DND-41 (cell line): Measurements from ENCODE around the gene ZFPM1.

Experiments used
- EZH2 ChIP-seq: IDR thresholded peaks from 3 replicates; pipeline ENCODE4 v1.6.1; 2012; ENCODE audit warnings: borderline replicate concordance, low read depth, mild to moderate bottlenecking, moderate library complexity, low read length, inconsistent platforms; ENCODE audit not compliant: severe bottlenecking
- TF ChIP-seq, protein P1 (sequence below): IDR thresholded peaks from 2 replicates; pipeline ENCODE4 v1.5.1; 2012; ENCODE audit warnings: borderline replicate concordance, low read length, moderate library complexity, mild to moderate bottlenecking; ENCODE audit not compliant: poor library complexity, severe bottlenecking; ENCODE audit errors: extremely low read depth

- TF ChIP-seq, protein P1, sequence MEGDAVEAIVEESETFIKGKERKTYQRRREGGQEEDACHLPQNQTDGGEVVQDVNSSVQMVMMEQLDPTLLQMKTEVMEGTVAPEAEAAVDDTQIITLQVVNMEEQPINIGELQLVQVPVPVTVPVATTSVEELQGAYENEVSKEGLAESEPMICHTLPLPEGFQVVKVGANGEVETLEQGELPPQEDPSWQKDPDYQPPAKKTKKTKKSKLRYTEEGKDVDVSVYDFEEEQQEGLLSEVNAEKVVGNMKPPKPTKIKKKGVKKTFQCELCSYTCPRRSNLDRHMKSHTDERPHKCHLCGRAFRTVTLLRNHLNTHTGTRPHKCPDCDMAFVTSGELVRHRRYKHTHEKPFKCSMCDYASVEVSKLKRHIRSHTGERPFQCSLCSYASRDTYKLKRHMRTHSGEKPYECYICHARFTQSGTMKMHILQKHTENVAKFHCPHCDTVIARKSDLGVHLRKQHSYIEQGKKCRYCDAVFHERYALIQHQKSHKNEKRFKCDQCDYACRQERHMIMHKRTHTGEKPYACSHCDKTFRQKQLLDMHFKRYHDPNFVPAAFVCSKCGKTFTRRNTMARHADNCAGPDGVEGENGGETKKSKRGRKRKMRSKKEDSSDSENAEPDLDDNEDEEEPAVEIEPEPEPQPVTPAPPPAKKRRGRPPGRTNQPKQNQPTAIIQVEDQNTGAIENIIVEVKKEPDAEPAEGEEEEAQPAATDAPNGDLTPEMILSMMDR = no peak
- no peak for TF ChIP-seq EZH2
Measured at GRCh38 chr16:88476817-88477397, 23.8 kb downstream of the ZFPM1 start.
